GM21528 (cell line): Measurements from ENCODE around the gene PLCB2.

Source experiments
- ATAC-seq: cut with Tn5 transposase; IDR thresholded peaks from one replicate; pipeline ENCODE4 v1.9.1; 2021; ENCODE audit warnings: mild to moderate bottlenecking, moderate library complexity; ENCODE audit not compliant: unreplicated experiment, low FRiP score

The PLCB2 gene

DNA sequence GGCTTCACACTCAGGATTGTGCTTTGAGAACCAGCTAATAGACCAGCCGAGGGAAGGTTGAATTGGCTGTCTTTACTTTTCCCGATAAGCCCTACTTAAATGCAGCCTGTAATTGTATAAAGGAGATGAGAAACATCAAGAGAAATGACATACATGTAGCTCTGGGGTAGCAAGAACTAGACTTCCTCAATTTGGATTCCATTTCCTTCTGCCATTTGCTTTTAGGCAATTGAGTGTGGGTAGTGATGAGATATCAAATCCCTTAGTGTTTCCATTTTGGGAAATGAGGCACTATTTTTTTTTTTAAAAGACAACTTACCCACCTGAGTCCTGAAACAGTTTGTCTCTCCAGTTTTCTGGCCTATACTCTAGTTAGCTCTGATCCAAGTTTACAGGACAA is 18.0 kb upstream of the PLCB2 start:
- ATAC-seq: no peak

DNA sequence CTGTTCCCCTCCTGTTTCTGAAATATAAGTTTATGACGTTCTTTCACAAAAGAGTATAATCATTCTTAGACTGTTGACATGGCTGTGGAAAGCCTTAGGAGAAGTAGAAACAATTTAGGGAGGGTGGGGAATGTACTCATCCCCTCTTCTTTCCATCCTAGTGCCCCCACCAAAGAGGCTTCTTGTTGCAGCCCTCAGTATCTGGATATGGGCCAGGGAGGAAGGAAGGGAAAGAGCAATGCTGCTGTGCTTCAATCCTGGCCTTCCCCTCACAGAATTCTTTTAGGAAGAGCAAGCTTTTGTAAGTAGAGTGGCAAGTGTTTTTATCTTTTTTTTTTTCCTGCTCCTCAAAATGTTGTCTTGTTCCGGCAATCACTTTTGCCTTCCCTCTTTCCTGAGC is 17.5 kb upstream of the PLCB2 start:
- ATAC-seq: no peak

DNA sequence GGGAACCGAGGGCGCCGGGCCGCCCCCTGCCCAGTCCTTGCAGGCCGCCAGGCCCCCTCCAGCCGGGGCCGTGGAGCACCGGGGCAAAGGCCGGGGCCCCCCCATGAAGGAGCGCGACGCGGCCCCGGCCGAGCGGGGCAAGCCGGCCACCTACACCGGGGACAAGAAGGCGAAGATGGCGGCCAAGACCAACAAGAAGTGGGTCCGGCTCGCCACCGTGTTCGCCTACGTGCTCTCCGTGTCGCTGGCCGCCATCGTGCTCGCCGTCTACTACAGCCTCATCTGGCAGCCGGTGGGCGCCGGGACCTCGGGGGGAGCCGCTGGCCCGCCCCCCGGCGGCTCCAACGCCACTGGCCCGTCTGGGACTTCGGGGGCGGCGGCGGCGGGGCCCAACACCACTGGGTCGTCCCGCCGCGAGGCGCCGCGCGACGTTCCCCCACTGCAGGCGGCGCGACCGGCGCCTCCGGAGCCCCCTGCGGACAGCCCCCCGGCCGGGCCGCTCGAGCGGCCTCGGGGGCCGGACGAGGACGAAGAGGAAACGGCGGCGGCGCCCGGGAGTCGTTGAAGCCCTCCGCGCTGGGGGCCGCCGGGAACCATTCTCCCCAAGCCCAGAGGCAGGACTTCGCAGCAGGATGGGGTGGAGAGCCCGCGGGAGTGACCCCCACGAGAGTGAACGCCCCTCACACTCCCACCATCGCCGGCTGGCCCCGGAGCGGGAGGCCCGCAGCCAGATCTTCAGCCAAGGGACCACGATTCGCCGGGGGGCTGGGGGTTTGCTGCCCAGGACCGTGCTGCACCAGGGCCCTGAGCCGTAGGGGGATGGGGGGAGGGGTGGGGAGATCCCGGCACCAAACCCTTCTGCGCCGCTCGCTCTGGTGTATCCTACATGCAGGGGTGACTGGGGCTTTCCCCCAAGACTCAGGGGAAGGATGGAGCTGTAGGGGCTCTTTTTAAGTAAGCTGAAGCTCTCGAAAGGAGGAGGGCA is 16.5 kb upstream of the PLCB2 start:
- ATAC-seq: peak; percentile 16

DNA sequence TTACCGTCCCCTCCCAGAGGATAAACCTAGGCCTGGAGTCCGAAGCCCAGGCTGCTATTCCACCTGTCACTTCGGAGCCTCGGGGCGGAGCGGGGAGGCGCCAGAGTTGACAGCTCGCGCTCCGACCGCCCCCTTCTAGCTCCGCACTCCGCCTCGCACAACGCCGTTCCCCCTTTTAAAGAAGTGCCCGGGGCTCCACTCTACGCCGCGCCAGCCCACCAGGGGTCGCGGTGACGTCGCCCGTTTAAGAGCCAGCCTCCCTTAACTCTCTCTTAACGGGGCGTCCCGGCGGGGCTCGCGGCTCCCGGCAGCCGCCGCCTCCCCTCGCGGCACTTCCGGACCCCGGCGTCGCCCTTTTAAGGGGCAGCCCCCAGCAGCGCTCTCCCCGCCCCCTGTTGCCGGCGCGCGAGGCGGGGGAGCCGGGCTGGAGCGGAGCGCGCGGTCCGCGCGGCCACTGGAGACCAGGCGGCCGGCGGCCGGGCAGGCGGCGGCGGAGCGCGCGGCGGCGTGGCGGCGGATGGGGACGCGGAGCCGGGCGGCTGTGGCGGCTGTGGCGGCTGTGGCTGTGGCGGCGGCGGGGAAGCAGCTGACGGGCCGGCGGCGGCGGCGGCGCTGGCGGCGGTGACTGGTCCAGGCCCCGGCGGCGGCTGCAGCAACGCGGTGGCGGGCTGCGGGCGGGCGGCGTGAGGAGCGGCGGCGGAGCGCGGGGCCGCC is 15.7 kb upstream of the PLCB2 start, which contains the start of gene INAFM2:
INAFM2 (plus strand) TSS at position 454 of the 714 bp plus-strand sequence. CDS start 364 bp downstream, outside the sequence.
- ATAC-seq: peak; percentile 84

- ATAC-seq: no peak
Observed at GRCh38 chr15:40322531-40323238, 14.9 kb upstream of the PLCB2 start.

DNA sequence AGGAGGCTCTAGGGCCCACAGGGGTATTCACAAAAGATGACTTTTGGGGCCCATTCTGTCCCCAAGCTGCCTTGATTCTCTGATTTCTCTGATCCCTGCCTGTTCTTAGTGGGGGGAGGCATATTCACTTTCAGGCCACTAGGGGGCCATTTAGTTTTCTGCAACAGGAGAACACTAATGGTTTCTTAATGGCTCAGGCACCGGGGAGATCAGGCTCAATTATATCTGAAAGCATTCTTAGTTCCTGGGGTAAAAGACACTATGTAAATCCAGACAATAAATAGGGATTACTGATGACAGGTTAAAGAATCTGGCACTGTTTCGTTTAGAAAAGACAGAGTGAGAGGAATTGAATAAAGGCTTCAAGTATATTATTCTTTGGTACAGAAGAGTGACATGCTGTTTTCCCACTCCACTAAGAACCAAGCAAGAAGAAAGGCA is 13.2 kb upstream of the PLCB2 start:
- ATAC-seq: no peak

DNA sequence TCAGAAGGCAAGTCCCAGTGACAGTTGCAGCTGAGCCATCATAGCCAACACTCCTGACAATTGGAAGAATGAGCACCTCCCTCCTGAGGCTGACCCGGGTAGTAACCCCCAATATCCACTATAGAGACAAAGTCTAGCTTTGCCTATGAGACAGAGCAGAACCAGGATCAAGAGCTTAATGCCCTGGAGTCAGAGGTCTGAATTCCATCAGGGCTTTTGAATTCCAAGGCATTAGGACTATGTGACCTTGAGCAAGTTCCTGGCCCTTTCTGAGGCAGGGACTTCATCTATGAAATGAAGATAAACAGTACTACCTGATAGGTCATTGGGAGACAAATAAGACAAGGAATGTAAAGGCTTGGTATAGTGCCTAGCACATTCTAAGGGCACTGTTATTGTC is 12.7 kb upstream of the PLCB2 start:
- no peak for ATAC-seq

DNA sequence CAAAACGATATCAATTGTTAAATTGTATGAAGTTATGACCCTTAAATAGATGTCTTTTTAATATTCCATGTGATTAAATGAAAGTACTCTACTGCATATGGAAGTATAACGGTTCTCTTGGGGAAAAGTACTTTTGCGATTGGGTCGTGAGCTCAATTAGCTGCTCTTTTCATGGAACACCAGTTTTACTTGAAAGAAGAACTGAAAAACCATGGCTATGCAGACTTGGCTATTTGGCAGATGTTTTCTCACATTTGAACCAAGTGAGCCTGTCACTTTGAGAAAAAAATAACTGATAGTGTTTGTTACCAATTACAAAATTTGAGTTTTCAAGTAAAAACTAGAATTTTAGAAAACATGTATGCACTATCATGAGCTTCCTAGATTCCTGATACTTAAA is 9.8 kb upstream of the PLCB2 start:
- ATAC-seq: no peak

GRCh38 chr15:40316931-40317330 is 9.2 kb upstream of the PLCB2 start:
- no peak for ATAC-seq

DNA sequence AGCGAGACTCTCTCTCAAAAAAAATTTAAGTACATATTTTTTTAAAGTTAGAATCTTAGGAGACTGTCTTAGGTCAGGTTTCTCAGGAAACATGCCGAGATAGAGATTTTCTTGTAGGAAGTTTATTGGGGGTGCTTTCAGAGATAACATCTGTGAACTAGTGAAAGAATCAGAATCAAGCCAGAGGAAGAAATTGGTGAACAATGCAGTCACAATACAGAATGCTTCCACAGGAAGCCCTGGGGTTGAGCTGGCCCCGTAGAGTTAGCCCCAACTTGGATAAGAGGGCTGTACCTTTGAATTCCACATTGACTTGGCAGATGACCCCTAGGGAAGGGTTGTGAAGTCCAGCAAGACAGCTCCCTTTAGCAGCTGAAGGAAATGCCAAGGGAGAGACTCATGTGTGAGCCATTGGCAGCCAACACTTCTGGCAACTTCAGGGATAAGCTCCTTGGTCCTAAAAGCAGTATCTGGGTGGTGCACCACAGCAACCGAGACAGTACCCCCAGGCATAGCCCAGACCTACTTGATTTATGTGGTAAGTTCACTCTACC is 7.1 kb upstream of the PLCB2 start:
- no peak for ATAC-seq

GRCh38 chr15:40313531-40314398 is 6.0 kb upstream of the PLCB2 start:
- no peak for ATAC-seq

DNA sequence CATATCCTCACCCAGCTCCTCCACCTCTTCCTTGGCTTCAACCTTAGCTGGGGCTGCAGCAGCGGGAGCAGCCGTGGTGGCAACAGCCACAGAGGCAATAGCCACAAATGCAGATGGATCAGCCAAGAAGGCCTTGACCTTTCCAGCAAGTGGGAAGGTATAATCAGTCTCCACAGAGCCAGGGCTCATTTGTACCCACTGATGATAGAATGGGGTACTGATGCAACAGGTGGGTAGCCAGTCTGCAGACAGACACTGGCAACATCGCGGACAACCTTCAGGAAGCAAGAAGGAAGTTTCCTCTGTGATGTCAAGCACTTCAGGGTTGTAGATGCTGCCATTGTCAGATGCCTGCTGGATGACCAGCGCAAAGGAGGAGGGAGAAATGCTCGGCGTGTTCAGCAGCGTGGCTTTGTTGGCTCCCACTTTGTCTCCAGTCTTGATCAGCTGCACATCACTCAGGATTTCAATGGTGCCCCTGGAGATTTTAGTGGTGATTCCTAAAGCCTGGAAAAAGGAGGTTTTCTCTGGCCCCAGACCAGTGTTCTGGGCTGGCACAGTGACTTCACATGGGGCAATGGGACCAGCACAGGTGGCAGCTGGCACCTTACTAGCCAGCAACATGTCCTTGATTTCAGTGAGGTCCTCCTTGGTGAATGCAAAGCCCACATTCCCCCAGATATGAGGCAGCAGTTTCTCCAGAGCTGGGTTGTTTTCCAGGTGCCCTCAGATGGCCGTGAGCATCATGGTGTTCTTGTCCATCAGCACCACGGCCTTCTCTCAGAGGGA is 4.8 kb upstream of the PLCB2 start:
- no peak for ATAC-seq

DNA sequence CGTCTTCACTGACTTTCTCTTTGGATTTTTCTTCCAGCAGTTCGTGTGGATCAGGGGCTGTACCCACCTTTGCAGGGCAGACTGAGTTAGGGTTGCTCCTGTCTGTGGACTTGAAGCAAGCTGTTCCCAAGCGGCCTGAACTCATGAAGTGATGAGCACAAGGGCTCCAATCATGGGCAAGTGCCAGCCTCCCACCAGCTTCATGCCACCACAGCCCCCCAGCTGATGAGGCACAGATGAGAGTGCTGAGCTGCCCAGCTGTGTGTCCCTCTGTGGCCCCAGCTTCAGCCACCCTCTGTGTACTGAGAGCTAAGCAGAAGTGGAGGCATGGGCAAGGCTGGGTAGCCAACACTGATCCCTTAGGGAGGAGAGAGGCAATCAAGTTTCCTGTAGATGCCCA is 3.3 kb upstream of the PLCB2 start:
- ATAC-seq: no peak

DNA sequence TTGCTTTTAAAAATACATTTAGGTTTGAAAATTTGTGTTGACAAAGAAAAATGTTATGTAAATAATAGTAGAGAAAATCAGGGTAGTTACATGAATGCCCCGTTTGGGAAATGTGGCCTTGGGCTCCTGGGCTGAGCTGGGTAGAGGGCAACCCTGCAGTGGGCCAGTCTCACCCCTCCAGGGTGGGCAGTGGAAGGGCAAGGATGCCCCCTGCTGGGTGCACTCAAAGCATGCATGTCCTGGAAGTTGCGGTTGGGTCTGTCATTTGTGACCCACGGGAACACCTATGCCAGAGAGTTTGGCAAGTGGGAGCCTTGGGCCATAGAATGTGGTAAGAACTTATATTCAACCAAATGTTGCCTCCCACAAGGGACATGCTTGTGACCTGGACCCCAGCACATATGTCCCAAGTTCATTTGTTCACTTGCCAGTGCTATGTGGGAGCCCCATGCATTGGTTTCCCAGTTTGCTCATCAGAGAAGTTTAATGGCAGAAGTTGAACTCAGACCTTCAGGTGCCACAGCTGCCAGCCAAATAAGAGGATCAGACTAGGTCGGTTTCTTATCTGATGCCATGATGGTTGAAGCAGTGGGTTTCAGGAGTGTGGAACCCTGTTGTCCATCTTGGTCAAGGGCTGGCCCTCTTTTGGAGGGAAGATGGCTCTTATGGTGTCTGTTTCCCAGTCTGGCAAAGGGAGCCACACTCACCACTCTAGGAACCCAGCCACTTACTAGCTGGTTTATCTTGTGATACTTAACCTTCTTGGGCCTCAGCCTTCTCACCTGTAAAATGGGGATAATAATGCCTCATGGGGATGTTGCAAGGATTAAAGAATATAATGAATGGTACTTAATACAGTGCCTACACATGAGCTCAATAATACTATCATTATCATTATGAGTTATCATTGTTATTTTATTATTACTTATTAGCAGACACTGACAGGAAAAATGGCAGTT is 2.5 kb upstream of the PLCB2 start:
- no peak for ATAC-seq

- no peak for ATAC-seq
Observed at GRCh38 chr15:40309344-40309862, 1.7 kb upstream of the PLCB2 start.

DNA sequence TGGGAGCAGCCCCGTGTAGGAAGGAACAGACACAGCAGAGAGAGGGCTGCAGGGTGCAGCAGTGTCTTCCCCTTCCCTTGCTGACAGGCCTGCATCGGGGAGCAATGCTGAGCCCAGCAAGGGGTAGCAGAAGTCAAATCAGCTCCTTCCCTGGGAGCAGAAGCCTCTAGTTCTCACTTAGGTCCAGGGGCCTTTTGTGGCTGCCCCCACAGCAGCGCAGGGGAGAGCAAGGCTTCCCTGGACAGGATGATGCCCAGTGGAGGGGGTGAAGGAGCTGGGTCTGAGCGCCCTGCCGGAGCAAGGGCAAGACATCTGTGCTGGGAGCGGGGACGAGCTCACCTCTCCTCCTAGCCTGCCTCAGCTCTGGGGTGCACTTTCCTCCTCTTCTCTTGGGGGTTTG is 827 bp downstream of the PLCB2 start:
- ATAC-seq: no peak

- no peak for ATAC-seq
Observed at GRCh38 chr15:40306371-40306770, 1.4 kb downstream of the PLCB2 start.

GRCh38 chr15:40305281-40305680 is 2.5 kb downstream of the PLCB2 start:
- ATAC-seq: no peak
